Measurements from ENCODE around the gene C6orf89.

Gene C6orf89

GRCh38 chr6:36916126-36916525 lies 30.4 kb downstream of the C6orf89 start:
- Mint-ChIP-seq H3K4me3 (no peak overlapping the region), H3K27ac (peak overlapping the region; percentile 38), H3K9me3 (no peaks in the 10 kb centered on the region), H3K36me3 (ENCODE audit: low read depth) (peaks cover 41% of the 10 kb centered on the region), H3K4me1 (ENCODE audit: low read depth) (peaks cover 45% of the 10 kb centered on the region), H3K27me3 (ENCODE audit: low read depth) (no peaks in the 10 kb centered on the region)

- Mint-ChIP-seq H3K36me3 (ENCODE audit: low read depth) (peaks cover 40% of the 10 kb centered on the region), H3K9me3 (no peaks in the 10 kb centered on the region), H3K27ac (no peak overlapping the region), H3K27me3 (ENCODE audit: low read depth) (no peaks in the 10 kb centered on the region), H3K4me1 (ENCODE audit: low read depth) (peaks cover 32% of the 10 kb centered on the region), H3K4me3 (no peak overlapping the region)
These were observed 31.9 kb downstream of the C6orf89 start for GRCh38 chr6:36917541-36918193.

GRCh38 chr6:36920049-36920448 lies 34.3 kb downstream of the C6orf89 start:
- Mint-ChIP-seq H3K36me3 (ENCODE audit: low read depth) (peaks cover 43% of the 10 kb centered on the region), H3K9me3 (no peaks in the 10 kb centered on the region), H3K4me1 (ENCODE audit: low read depth) (peaks cover 18% of the 10 kb centered on the region), H3K4me3 (no peak overlapping the region), H3K27ac (no peak overlapping the region), H3K27me3 (ENCODE audit: low read depth) (no peaks in the 10 kb centered on the region)

- Mint-ChIP-seq H3K9me3 (no peaks in the 10 kb centered on the region), H3K4me1 (ENCODE audit: low read depth) (peaks cover 21% of the 10 kb centered on the region), H3K4me3 (no peak overlapping the region), H3K36me3 (ENCODE audit: low read depth) (peaks cover 44% of the 10 kb centered on the region), H3K27me3 (ENCODE audit: low read depth) (no peaks in the 10 kb centered on the region), H3K27ac (no peak overlapping the region)
These were observed 34.8 kb downstream of the C6orf89 start for GRCh38 chr6:36920546-36920945.

- no peaks in the 10 kb centered on the region for H3K27me3 Mint-ChIP-seq (ENCODE audit: low read depth)
- no peaks in the 10 kb centered on the region for H3K9me3 Mint-ChIP-seq
- H3K4me3 Mint-ChIP-seq = peak overlapping the region; percentile 7
- peak overlapping the region; percentile 83 for H3K27ac Mint-ChIP-seq
- H3K4me1 Mint-ChIP-seq (ENCODE audit: low read depth) = peaks cover 22% of the 10 kb centered on the region
- peaks cover 39% of the 10 kb centered on the region for H3K36me3 Mint-ChIP-seq (ENCODE audit: low read depth)
These were observed 38.4 kb downstream of the C6orf89 start for GRCh38 chr6:36924131-36924530.

GRCh38 chr6:36924778-36925374 lies 39.1 kb downstream of the C6orf89 start:
- Mint-ChIP-seq H3K4me1 (ENCODE audit: low read depth) (peaks cover 22% of the 10 kb centered on the region), H3K27me3 (ENCODE audit: low read depth) (no peaks in the 10 kb centered on the region), H3K9me3 (no peaks in the 10 kb centered on the region), H3K36me3 (ENCODE audit: low read depth) (peaks cover 34% of the 10 kb centered on the region), H3K4me3 (no peak overlapping the region), H3K27ac (peak overlapping the region; percentile 70)

GRCh38 chr6:36925809-36926208 lies 40.1 kb downstream of the C6orf89 start:
- Mint-ChIP-seq H3K27me3 (ENCODE audit: low read depth) (no peaks in the 10 kb centered on the region), H3K4me3 (no peak overlapping the region), H3K36me3 (ENCODE audit: low read depth) (peaks cover 34% of the 10 kb centered on the region), H3K4me1 (ENCODE audit: low read depth) (peaks cover 22% of the 10 kb centered on the region), H3K9me3 (no peaks in the 10 kb centered on the region), H3K27ac (peak overlapping the region; percentile 28)

- Mint-ChIP-seq H3K4me1 (ENCODE audit: low read depth) (peaks cover 22% of the 10 kb centered on the region), H3K36me3 (ENCODE audit: low read depth) (peaks cover 29% of the 10 kb centered on the region)
These were observed 41.2 kb downstream of the C6orf89 start for GRCh38 chr6:36926708-36927513.

GRCh38 chr6:36927691-36928546 lies 42.2 kb downstream of the C6orf89 start:
- peaks cover 25% of the 10 kb centered on the region for H3K36me3 Mint-ChIP-seq (ENCODE audit: low read depth)
- no peak overlapping the region for H3K27ac Mint-ChIP-seq
- no peaks in the 10 kb centered on the region for H3K9me3 Mint-ChIP-seq
- peaks cover 2% of the 10 kb centered on the region for H3K27me3 Mint-ChIP-seq (ENCODE audit: low read depth)
- H3K4me1 Mint-ChIP-seq (ENCODE audit: low read depth) = peaks cover 22% of the 10 kb centered on the region
- H3K4me3 Mint-ChIP-seq = no peak overlapping the region

More at GRCh38 chr6:36926708-36927513, 41.2 kb downstream of the C6orf89 start:
- Mint-ChIP-seq H3K9me3 (no peaks in the 10 kb centered on the region), H3K4me3 (no peak overlapping the region), H3K27ac (no peak overlapping the region), H3K27me3 (ENCODE audit: low read depth) (no peaks in the 10 kb centered on the region)

- H3K27me3 Mint-ChIP-seq (ENCODE audit: low read depth) = peaks cover 3% of the 10 kb centered on the region
- peaks cover 25% of the 10 kb centered on the region for H3K36me3 Mint-ChIP-seq (ENCODE audit: low read depth)
- H3K4me1 Mint-ChIP-seq (ENCODE audit: low read depth) = peaks cover 22% of the 10 kb centered on the region
These were observed 42.8 kb downstream of the C6orf89 start for GRCh38 chr6:36928547-36928918.

GRCh38 chr6:36929152-36929551 lies 43.4 kb downstream of the C6orf89 start:
- no peak overlapping the region for H3K4me3 Mint-ChIP-seq
- H3K27ac Mint-ChIP-seq = no peak overlapping the region
- H3K4me1 Mint-ChIP-seq (ENCODE audit: low read depth) = peaks cover 22% of the 10 kb centered on the region
- peaks cover 23% of the 10 kb centered on the region for H3K36me3 Mint-ChIP-seq (ENCODE audit: low read depth)
- H3K27me3 Mint-ChIP-seq (ENCODE audit: low read depth) = peaks cover 5% of the 10 kb centered on the region
- H3K9me3 Mint-ChIP-seq = no peaks in the 10 kb centered on the region

More at GRCh38 chr6:36928547-36928918, 42.8 kb downstream of the C6orf89 start:
- Mint-ChIP-seq H3K4me3 (no peak overlapping the region), H3K9me3 (no peaks in the 10 kb centered on the region), H3K27ac (no peak overlapping the region)

GRCh38 chr6:36929607-36930006 lies 43.9 kb downstream of the C6orf89 start:
- no peak overlapping the region for H3K4me3 Mint-ChIP-seq
- H3K27ac Mint-ChIP-seq = no peak overlapping the region
- H3K27me3 Mint-ChIP-seq (ENCODE audit: low read depth) = peaks cover 5% of the 10 kb centered on the region
- H3K9me3 Mint-ChIP-seq = no peaks in the 10 kb centered on the region
- H3K4me1 Mint-ChIP-seq (ENCODE audit: low read depth) = peaks cover 18% of the 10 kb centered on the region
- peaks cover 18% of the 10 kb centered on the region for H3K36me3 Mint-ChIP-seq (ENCODE audit: low read depth)

GRCh38 chr6:36930483-36930882 lies 44.7 kb downstream of the C6orf89 start:
- H3K4me3 Mint-ChIP-seq = no peak overlapping the region
- peaks cover 10% of the 10 kb centered on the region for H3K27me3 Mint-ChIP-seq (ENCODE audit: low read depth)
- H3K4me1 Mint-ChIP-seq (ENCODE audit: low read depth) = peaks cover 13% of the 10 kb centered on the region
- H3K36me3 Mint-ChIP-seq (ENCODE audit: low read depth) = peaks cover 11% of the 10 kb centered on the region
- no peak overlapping the region for H3K27ac Mint-ChIP-seq
- no peaks in the 10 kb centered on the region for H3K9me3 Mint-ChIP-seq

GRCh38 chr6:36933102-36933501 lies 47.4 kb downstream of the C6orf89 start:
- H3K27ac Mint-ChIP-seq = no peak overlapping the region

More at GRCh38 chr6:36933102-36933501, 47.4 kb downstream of the C6orf89 start:
- Mint-ChIP-seq H3K27me3 (ENCODE audit: low read depth) (peaks cover 24% of the 10 kb centered on the region), H3K36me3 (ENCODE audit: low read depth) (peaks cover 4% of the 10 kb centered on the region), H3K4me3 (no peak overlapping the region), H3K9me3 (no peaks in the 10 kb centered on the region), H3K4me1 (ENCODE audit: low read depth) (peaks cover 12% of the 10 kb centered on the region)
